ENCODE data around the gene C10orf90. TPM values are rescaled to one million over a fixed set of nuclear protein-coding genes. Genes with fewer than 3 reads are reported as not detected.

Gene C10orf90
- total RNA-seq, 1 donor: 0.72 TPM

DNA sequence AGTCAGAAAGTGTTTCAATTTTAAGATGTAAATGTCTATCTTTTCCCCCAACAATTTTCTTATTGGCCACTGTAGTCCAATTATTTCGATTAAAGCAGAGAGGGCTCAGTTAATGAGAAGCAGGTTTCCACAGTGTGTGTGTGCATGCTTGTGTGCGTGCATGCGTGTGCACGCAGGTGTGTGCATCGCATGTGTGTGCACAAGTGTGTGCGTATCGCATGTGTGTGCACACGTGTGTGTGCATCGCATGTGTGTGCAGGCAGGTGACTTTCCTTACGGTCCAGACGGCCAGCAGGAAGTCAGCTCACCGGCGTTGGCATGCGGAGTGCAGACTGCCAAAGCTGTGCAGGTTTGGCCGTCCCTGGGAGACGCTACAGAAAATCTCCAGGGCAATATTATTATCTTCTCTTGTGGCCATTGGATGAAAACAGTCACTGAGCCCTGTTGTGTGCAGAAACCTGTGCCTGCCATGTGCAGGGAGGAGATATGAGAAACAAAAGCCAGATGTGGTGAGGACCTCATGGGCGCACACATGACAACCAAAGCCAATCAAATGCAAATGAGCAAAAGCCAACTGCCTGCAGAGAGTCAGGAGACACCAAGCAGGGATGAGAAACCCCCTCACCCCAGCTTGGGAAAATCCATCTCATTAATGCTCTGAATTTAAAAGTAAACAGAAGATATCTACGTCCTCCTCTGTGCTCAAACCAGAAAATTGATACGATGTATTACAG lies 70.4 kb downstream of the C10orf90 start:
- TF ChIP-seq, protein P1, sequence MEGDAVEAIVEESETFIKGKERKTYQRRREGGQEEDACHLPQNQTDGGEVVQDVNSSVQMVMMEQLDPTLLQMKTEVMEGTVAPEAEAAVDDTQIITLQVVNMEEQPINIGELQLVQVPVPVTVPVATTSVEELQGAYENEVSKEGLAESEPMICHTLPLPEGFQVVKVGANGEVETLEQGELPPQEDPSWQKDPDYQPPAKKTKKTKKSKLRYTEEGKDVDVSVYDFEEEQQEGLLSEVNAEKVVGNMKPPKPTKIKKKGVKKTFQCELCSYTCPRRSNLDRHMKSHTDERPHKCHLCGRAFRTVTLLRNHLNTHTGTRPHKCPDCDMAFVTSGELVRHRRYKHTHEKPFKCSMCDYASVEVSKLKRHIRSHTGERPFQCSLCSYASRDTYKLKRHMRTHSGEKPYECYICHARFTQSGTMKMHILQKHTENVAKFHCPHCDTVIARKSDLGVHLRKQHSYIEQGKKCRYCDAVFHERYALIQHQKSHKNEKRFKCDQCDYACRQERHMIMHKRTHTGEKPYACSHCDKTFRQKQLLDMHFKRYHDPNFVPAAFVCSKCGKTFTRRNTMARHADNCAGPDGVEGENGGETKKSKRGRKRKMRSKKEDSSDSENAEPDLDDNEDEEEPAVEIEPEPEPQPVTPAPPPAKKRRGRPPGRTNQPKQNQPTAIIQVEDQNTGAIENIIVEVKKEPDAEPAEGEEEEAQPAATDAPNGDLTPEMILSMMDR (IDR thresholded peaks at IDR 0.05; ENCODE audit: extremely low read depth, low read depth, low read length): no peak
- no peak overlapping the region for H3K4me2 ChIP-seq (ENCODE audit: insufficient read depth, low read length)
- no peaks in the 10 kb centered on the region for H3K36me3 ChIP-seq (ENCODE audit: insufficient read depth, low read length)
- H3K4me3 ChIP-seq (ENCODE audit: insufficient read depth, low read length): no peak overlapping the region
- no peaks in the 10 kb centered on the region for H3K9me3 ChIP-seq (ENCODE audit: low read depth, low read length)
- no peak overlapping the region for H2AFZ ChIP-seq (ENCODE audit: low read length)
- H3K79me2 ChIP-seq (ENCODE audit: insufficient read depth, low read length): no peaks in the 10 kb centered on the region
- H3K4me1 ChIP-seq (ENCODE audit: insufficient read depth, low read length): no peaks in the 10 kb centered on the region
- peaks cover 24% of the 10 kb centered on the region for H3K27me3 ChIP-seq (ENCODE audit: insufficient read depth, low read length)
- DNase-seq (ENCODE audit: insufficient read length, low spot score, missing footprints): no peak
- H3K27ac ChIP-seq (ENCODE audit: low read depth, low read length): no peak overlapping the region
- H4K20me1 ChIP-seq (ENCODE audit: insufficient read depth, low read length): no peaks in the 10 kb centered on the region

DNA sequence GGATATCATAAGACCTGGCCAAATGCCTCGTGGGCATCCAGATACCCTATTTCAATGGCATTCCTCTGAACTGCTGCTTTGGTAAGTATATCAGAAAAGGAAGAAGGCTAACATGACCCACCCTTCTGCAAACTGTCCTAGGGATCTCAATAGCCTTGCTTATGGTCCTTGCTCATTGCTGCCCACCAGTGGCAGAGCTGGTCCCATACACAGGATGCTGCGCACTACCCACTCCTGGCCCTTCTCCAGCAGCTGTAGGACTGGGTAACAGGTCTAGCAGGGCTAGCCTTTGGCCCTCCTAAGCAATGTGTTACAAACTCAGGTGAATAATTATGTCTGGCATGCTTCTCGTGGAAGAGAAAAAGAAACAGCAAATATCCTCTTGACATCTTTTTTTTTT lies 72.5 kb downstream of the C10orf90 start:
- no peaks in the 10 kb centered on the region for H4K20me1 ChIP-seq (ENCODE audit: insufficient read depth, low read length)
- H3K27ac ChIP-seq (ENCODE audit: low read depth, low read length): no peak overlapping the region
- no peak overlapping the region for H3K4me3 ChIP-seq (ENCODE audit: insufficient read depth, low read length)
- H2AFZ ChIP-seq (ENCODE audit: low read length): no peak overlapping the region
- no peaks in the 10 kb centered on the region for H3K9me3 ChIP-seq (ENCODE audit: low read depth, low read length)
- no peak overlapping the region for H3K4me2 ChIP-seq (ENCODE audit: insufficient read depth, low read length)
- H3K79me2 ChIP-seq (ENCODE audit: insufficient read depth, low read length): no peaks in the 10 kb centered on the region
- TF ChIP-seq, protein P1 (IDR thresholded peaks at IDR 0.05; ENCODE audit: extremely low read depth, low read depth, low read length): peak; percentile 87
- H3K4me1 ChIP-seq (ENCODE audit: insufficient read depth, low read length): no peaks in the 10 kb centered on the region
- H3K27me3 ChIP-seq (ENCODE audit: insufficient read depth, low read length): peaks cover 27% of the 10 kb centered on the region
- H3K36me3 ChIP-seq (ENCODE audit: insufficient read depth, low read length): no peaks in the 10 kb centered on the region
- peak; percentile 57 for DNase-seq (ENCODE audit: insufficient read length, low spot score, missing footprints)

DNA sequence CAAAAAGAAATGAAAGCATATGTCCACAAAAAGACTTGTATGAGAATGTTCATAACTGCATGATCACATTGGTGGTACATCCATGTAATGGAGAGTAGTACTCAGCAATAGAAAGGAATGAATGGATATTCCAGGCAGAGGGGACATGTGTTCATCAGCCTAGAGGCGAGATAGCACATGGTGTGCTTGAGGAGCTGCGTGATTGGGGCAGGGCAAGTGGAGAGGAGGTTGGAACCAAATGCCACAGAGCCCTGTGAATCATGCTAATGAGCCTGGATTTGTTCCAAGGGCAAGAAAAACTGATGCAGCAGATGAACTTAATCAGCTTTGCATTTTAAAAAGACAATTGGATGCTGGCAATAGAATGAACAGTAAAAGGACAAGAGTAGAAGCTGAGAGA lies 73.3 kb downstream of the C10orf90 start:
- Histone ChIP-seq H4K20me1 (ENCODE audit: insufficient read depth, low read length) (no peaks in the 10 kb centered on the region), H3K79me2 (ENCODE audit: insufficient read depth, low read length) (no peaks in the 10 kb centered on the region), H3K4me2 (ENCODE audit: insufficient read depth, low read length) (no peak overlapping the region), H3K27me3 (ENCODE audit: insufficient read depth, low read length) (peaks cover 25% of the 10 kb centered on the region), H3K4me3 (ENCODE audit: insufficient read depth, low read length) (no peak overlapping the region), H3K4me1 (ENCODE audit: insufficient read depth, low read length) (no peaks in the 10 kb centered on the region), H2AFZ (ENCODE audit: low read length) (no peak overlapping the region), H3K9me3 (ENCODE audit: low read depth, low read length) (no peaks in the 10 kb centered on the region), H3K27ac (ENCODE audit: low read depth, low read length) (no peak overlapping the region), H3K36me3 (ENCODE audit: insufficient read depth, low read length) (no peaks in the 10 kb centered on the region)
- TF ChIP-seq, protein P1 (IDR thresholded peaks at IDR 0.05; ENCODE audit: extremely low read depth, low read depth, low read length): no peak
- no peak for DNase-seq (ENCODE audit: insufficient read length, low spot score, missing footprints)

DNA sequence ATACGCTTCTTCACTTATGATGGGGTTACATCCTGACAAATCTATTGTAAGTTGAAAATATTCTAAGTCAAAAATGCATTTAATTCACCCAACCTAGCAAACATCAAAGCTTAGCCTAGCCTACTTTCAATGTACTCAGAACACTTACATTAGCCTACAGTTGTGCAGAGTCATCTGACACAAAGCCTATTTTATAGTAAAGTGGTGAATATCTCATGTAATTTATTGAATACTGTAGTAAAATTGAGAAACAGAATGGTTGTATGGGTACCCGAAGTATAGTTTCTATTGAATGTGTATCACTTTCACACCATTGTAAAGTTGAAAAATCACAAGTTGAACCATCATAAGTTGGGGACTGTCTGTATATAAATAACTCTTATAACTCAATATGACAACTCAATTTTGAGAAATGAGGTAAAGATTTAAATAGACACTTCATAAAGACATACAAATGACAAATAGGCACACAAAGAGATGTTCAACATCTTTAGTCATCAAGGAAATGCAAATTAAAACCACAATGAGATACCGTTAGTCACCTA lies 73.9 kb downstream of the C10orf90 start:
- Histone ChIP-seq H3K27me3 (ENCODE audit: insufficient read depth, low read length) (peaks cover 25% of the 10 kb centered on the region), H3K4me2 (ENCODE audit: insufficient read depth, low read length) (no peak overlapping the region), H3K9me3 (ENCODE audit: low read depth, low read length) (no peaks in the 10 kb centered on the region), H3K4me1 (ENCODE audit: insufficient read depth, low read length) (no peaks in the 10 kb centered on the region), H3K27ac (ENCODE audit: low read depth, low read length) (no peak overlapping the region), H3K36me3 (ENCODE audit: insufficient read depth, low read length) (no peaks in the 10 kb centered on the region), H3K4me3 (ENCODE audit: insufficient read depth, low read length) (no peak overlapping the region), H3K79me2 (ENCODE audit: insufficient read depth, low read length) (no peaks in the 10 kb centered on the region), H2AFZ (ENCODE audit: low read length) (no peak overlapping the region), H4K20me1 (ENCODE audit: insufficient read depth, low read length) (no peaks in the 10 kb centered on the region)
- DNase-seq (ENCODE audit: insufficient read length, low spot score, missing footprints): no peak
- TF ChIP-seq, protein P1 (IDR thresholded peaks at IDR 0.05; ENCODE audit: extremely low read depth, low read depth, low read length): no peak
